MM.1S (cell line): ENCODE results near the gene RBMS3.

Source experiments
- DNase-seq: peaks from one replicate; pipeline ENCODE4 v3.0.0-alpha.2; 2015
- H2AFZ ChIP-seq: fragments of 300-600 bp; sonication (generic); 2 replicates; pipeline ENCODE4 v1.6.0; 2016; ENCODE audit warnings: antibody characterized with exemption, low read length
- H3F3A ChIP-seq: fragments of 300-600 bp; sonication (generic); 2 replicates; pipeline ENCODE4 v1.6.1; 2016; ENCODE audit warnings: mild to moderate bottlenecking, antibody characterized with exemption, low read length, moderate library complexity, mixed read lengths; ENCODE audit not compliant: insufficient read depth
- H3K27ac ChIP-seq: fragments of 300-600 bp; sonication (generic); 2 replicates; pipeline ENCODE4 v1.5.1; 2016; ENCODE audit warnings: mild to moderate bottlenecking, low read length
- H3K27me3 ChIP-seq: fragments of 300-600 bp; sonication (generic); replicated peaks from 2 replicates; pipeline ENCODE4 v1.6.0; 2016; ENCODE audit warnings: low read length; ENCODE audit not compliant: insufficient read depth
- H3K36me3 ChIP-seq: fragments of 300-600 bp; sonication (generic); replicated peaks from 2 replicates; pipeline ENCODE4 v1.6.1; 2016; ENCODE audit warnings: mild to moderate bottlenecking, low read length, mixed read lengths; ENCODE audit not compliant: insufficient read depth
- H3K4me1 ChIP-seq: fragments of 300-600 bp; sonication (generic); 2 replicates; pipeline ENCODE4 v1.6.1; 2016; ENCODE audit warnings: low read length, mixed read lengths
- H3K4me2 ChIP-seq: fragments of 300-600 bp; sonication (generic); 2 replicates; pipeline ENCODE4 v1.6.0; 2016; ENCODE audit warnings: low read depth, low read length
- H3K4me3 ChIP-seq: fragments of 300-600 bp; sonication (generic); 2 replicates; pipeline ENCODE4 v1.5.1; 2016; ENCODE audit warnings: low read length, mixed read lengths
- H3K79me2 ChIP-seq: fragments of 300-600 bp; sonication (generic); 2 replicates; pipeline ENCODE4 v1.6.1; 2016; ENCODE audit warnings: mixed run types, low read length, mixed read lengths
- H3K9ac ChIP-seq: fragments of 300-600 bp; sonication (generic); 2 replicates; pipeline ENCODE4 v1.6.1; 2016; ENCODE audit warnings: low read length, mixed read lengths
- H3K9me2 ChIP-seq: fragments of 300-600 bp; sonication (generic); replicated peaks from 2 replicates; pipeline ENCODE4 v1.6.1; 2016; ENCODE audit warnings: mild to moderate bottlenecking, low read length, mixed read lengths; ENCODE audit not compliant: insufficient read depth
- H3K9me3 ChIP-seq: fragments of 300-600 bp; sonication (generic); replicated peaks from 2 replicates; pipeline ENCODE4 v1.6.1; 2016; ENCODE audit warnings: mild to moderate bottlenecking, low read length, mixed read lengths; ENCODE audit not compliant: insufficient read depth
- H4K20me1 ChIP-seq: fragments of 300-600 bp; sonication (generic); 2 replicates; pipeline ENCODE4 v1.6.1; 2016; ENCODE audit warnings: mild to moderate bottlenecking, low read length, moderate library complexity, mixed read lengths; ENCODE audit not compliant: insufficient read depth
- CTCF ChIP-seq: fragments of 300-600 bp; sonication (generic); IDR thresholded peaks from 2 replicates; pipeline ENCODE4 v1.5.1; 2016; ENCODE audit warnings: antibody characterized with exemption, low read length, mixed read lengths
- EZH2 ChIP-seq: fragments of 300-600 bp; sonication (generic); optimal IDR thresholded peaks from 2 replicates; pipeline ENCODE3; 2017; ENCODE audit warnings: low read depth, mild to moderate bottlenecking, antibody characterized with exemption, low read length, mixed read lengths
- EZH2phosphoT487 ChIP-seq: fragments of 300-600 bp; sonication (generic); IDR thresholded peaks from 2 replicates; pipeline ENCODE4 v1.6.1; 2018; ENCODE audit warnings: antibody characterized with exemption, low read length

The RBMS3 gene

DNA sequence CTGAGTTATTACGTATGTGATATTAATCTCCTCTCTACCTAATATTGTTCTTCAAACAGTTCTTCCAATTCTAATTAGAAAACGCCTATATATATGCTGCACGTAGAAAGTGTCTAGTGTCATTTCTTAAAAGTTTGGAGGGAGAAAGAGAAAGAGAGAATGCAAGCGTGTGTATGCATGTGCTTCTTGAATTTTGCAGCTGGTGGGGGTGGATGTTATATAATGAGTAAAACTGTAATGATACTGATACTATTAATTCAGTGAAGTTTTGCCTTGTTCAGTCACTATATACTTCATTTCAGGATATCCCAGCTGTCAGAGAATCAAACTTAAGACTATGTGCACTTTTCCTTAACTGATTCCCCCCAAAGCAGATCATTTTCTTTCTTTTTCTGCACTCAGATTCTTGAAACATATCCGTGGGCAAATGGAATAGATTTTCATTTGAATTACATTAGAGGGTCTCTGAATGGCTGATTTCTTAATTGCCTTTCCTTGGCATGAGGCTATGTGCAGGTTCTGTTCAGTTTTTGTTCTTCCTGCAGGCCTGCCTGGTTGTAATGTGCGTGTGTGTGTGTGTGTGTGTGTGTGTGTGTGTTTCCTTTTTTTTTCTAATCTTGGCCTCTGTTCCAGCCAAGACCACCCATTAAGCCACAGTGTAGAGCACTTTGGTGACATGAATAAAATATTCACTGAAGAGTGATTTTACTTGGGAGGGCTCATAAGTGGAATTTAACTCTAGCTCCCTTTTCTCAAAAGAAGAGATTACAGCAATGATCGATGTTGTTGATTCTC is 617.5 kb downstream of the RBMS3 start:
- H3K9ac ChIP-seq: no peak overlapping the region
- no peaks in the 10 kb centered on the region for H3K79me2 ChIP-seq
- H3K9me3 ChIP-seq: no peaks in the 10 kb centered on the region
- TF ChIP-seq EZH2 (no peak), CTCF (no peak)
- H2AFZ ChIP-seq: no peak overlapping the region
- no peaks in the 10 kb centered on the region for H4K20me1 ChIP-seq
- no peaks in the 10 kb centered on the region for H3K27me3 ChIP-seq
- no peaks in the 10 kb centered on the region for H3K9me2 ChIP-seq
- no peak for DNase-seq
- no peak overlapping the region for H3K27ac ChIP-seq
- no peak overlapping the region for H3K4me3 ChIP-seq
- H3K4me2 ChIP-seq: no peak overlapping the region
- H3F3A ChIP-seq: no peaks in the 10 kb centered on the region
- H3K4me1 ChIP-seq: no peaks in the 10 kb centered on the region
- no peaks in the 10 kb centered on the region for H3K36me3 ChIP-seq

DNA sequence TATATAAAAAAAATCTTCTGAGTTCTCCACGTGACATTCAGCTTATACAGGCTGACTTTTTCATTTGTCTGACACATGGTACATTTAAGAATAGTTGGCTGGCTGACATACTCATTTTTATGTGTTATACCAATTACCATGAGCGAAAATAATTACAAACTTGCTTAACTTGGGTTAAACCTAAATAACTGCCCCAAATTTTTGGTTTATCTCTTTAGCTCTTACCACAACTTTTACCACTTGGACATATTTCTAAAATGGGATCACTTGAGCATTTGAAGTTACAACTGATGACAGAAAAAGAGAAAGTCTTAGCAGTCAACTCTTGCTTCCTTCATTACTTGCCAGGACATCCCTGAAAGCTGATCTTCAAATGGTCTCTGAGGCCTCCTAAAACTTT is 618.1 kb downstream of the RBMS3 start:
- H3K9me3 ChIP-seq: no peaks in the 10 kb centered on the region
- no peaks in the 10 kb centered on the region for H3K9me2 ChIP-seq
- DNase-seq: no peak
- H3K4me2 ChIP-seq: no peak overlapping the region
- no peaks in the 10 kb centered on the region for H4K20me1 ChIP-seq
- no peaks in the 10 kb centered on the region for H3K27me3 ChIP-seq
- no peaks in the 10 kb centered on the region for H3K4me1 ChIP-seq
- H3K9ac ChIP-seq: no peak overlapping the region
- no peaks in the 10 kb centered on the region for H3K79me2 ChIP-seq
- H3K4me3 ChIP-seq: no peak overlapping the region
- no peaks in the 10 kb centered on the region for H3K36me3 ChIP-seq
- H3K27ac ChIP-seq: no peak overlapping the region
- H3F3A ChIP-seq: no peaks in the 10 kb centered on the region
- no peak for TF ChIP-seq EZH2phosphoT487
- no peak for TF ChIP-seq CTCF
- no peak for TF ChIP-seq EZH2
- H2AFZ ChIP-seq: no peak overlapping the region

GRCh38 chr3:29901097-29901496 is 620.2 kb downstream of the RBMS3 start:
- H3K27ac ChIP-seq: no peak overlapping the region
- no peak overlapping the region for H3K4me3 ChIP-seq
- no peaks in the 10 kb centered on the region for H3K27me3 ChIP-seq
- no peaks in the 10 kb centered on the region for H3K9me2 ChIP-seq
- no peaks in the 10 kb centered on the region for H3F3A ChIP-seq
- no peaks in the 10 kb centered on the region for H3K36me3 ChIP-seq
- H3K4me1 ChIP-seq: no peaks in the 10 kb centered on the region
- no peak for TF ChIP-seq EZH2phosphoT487
- no peak for TF ChIP-seq EZH2
- TF ChIP-seq CTCF: no peak
- no peaks in the 10 kb centered on the region for H3K79me2 ChIP-seq
- no peaks in the 10 kb centered on the region for H3K9me3 ChIP-seq
- no peak for DNase-seq
- no peaks in the 10 kb centered on the region for H4K20me1 ChIP-seq
- no peak overlapping the region for H2AFZ ChIP-seq
- H3K4me2 ChIP-seq: no peak overlapping the region
- H3K9ac ChIP-seq: no peak overlapping the region
